ENCODE data around the gene SIAH2.

The SIAH2 gene

DNA sequence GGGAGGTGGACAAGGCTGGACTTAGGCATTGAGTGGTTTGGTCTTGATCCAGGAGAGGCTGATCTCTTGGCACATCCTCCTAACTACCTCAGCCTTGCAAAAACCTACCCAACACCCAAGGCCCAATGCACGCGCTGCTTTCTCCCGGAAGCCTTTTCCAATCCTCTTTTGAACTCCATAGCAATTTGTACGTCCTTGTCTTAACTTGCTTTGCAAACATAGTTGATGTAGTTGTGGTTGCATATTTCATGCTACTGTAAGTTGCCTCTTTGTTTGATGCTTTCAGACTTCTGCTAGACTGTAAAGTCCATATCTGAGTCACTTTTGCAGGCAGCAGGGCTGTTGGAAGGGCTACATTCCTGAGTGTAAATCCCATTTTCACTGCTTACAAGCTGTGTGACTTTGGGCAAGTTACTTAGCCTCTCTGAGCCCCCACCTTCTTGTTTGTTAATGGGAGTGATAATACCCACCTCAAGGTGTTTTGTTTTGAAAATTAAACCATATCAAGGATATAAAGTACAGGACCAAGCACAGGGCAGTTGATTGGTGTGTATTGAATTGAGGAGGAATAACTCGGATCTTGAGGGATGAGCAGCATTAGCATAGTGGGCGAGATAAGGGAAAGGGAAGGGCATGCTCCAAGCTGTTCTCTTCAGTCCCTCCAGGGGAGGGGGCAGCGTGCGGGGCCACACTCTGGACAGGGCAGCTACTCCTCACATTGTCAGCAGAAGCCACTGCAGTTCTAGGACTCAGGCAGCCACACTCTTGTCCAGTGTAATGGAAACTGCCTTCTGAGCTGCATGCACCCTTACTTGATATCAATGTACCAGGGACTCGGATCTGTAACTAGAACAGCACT lies 28.8 kb downstream of the SIAH2 start:
- no peak for DNase-seq (ENCODE audit: low read depth in 2 of 2)

DNA sequence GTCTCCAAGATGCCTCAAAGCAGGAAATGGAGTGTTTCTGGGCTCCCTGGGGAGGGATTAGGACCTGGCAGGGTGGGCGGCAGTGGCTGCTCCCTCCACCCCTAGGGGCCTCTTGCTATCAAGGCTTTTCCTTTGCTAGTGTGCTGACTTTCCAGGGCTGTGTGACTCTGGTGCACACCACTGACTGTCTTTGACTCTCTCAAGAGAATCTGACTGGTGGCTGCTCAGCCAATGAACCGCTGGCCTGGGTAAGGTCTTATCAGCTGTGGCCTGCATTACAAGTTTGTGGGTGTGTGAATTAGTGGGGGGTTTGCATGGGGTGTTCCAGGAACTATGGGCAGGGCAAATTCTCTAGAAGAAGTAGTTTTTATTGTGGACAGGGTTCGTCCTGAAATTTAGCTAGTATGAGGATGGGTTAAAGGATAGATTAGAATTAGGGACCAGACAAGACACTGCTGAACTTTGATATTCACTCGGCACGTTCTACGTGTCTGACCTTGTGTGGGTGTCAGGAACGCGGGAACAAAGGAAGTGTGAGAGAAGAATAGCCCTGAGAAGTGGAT lies 29.5 kb downstream of the SIAH2 start:
- DNase-seq (ENCODE audit: low read depth in 2 of 2) = no peak

DNA sequence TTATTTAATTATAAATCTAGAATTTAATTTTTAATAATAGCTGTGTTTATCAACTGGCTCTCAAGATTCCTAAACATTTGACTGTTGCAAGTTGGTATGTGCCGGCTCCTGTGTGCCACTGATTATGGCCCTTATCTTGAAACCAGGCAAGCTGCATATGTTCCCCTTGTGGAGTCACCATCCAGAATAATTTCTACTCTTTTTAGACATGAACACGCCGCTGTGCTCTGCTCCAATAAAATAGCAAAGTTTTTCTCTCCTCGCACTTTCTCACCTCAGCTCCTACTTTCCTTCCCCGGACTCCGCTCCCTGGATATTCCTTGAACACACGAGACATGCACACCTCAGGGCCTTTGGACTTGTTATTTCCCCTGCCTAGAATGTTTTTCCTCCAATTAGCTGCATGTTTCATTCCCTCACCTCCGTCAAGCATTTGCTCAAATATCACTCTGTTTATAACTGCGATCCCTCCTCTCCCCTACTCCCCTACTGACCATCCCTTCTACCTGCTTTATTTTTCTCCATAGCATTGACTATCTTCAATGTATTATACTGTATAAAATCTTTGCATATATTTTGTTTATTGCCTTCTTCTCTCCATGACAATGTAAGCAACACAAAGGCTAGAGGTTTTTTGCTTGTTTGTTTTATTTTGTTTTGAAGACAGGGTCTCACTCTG lies 33.1 kb downstream of the SIAH2 start:
- DNase-seq (ENCODE audit: low read depth in 2 of 2) = no peak

DNA sequence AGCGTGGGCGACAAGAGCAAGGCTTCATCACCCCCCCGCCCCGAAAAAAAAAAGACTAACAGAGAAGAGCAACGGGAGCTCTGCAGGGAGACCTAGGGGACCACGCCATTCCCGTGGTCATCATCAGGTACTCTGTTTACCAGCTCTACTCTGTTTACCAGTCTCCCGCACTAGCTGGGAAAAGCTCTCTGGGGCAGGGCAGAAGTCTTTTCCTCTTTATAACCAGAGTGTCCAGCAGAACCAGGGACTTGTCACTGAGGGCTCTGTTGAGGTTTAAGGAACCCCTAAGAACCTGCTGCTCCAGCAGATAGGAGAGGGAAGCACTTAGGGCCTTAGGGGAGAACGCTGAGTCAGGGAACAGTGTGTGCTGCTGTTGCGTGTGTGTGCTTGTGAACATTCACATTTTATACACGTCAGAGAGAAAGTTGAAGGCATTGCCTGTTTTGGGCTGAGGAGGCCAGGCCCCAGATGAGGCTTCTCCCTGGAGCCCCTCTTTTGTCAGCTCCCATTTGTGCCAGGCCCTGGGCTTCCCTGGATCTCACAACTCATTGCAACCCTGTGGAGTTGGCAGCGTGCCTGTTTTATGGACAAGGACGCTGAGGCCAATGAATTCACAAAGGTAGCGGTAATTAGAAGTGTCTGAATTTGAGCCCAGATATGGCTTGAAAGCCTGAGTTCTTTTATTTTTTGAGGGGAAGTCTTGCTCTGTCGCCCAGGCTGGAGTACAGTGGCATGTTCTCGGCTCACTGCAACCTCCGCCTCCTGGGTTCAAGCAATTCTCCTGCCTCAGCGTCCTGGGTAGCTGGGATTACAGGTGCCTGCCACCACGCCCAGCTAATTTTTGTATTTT lies 35.1 kb downstream of the SIAH2 start:
- no peak for DNase-seq (ENCODE audit: low read depth in 2 of 2)

DNA sequence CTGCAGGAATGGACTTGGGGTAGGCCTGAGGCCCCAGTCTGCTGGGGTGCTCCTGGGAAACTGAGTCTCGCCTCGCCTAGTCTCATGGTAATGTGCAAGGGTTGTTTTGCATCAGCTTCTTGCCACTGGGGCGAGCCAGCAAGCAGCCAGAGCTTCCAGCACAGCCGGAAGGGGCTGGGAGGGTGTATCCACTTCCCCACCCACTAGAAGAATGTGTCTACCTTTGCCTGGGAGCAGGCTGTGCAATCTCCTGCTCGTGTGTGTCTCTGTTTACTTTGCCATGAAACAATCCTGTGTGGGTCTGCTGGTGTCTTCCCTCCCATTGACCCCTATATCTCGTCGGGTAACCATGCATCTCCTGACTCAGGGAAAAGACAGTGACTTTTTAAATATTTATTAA lies 37.4 kb downstream of the SIAH2 start:
- DNase-seq (ENCODE audit: low read depth in 2 of 2) = no peak

DNA sequence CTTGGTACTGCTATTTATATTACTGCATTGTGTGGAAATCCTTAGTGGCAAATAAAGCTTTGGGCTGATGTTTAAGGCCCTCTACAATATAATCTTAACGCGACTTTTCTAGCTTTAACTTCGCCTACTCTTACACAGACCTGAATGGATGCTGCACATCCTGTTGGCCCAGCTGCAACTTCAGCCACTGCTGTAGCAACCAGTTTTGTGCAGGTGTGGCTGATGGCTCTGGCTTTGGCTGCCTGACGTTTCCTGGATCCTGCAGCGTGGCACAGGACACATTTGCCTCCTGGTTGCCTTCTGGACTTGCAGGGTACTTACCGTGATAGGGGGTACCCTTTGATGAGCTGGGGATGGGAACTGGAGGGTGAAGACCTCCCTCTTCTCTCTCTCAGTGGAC lies 39.0 kb downstream of the SIAH2 start:
- no peak for DNase-seq (ENCODE audit: low read depth in 2 of 2)

DNA sequence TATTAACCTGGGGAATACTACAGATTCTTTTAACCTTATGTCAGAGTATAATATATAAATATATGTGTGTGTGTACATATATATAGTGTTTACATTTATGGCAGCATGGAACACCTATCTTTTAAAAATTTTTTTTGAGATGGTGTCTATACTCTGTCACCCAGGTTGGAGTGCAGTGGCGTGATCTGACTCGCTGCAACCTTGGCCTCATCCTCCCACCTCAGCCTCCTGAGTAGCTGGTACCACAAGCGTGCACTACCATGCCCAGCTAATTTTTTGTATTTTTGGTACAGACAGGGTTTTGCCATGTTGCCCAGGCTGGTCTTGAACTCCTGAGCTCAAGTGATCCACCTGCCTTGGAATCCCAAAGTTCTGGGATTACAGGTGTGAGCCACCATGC lies 40.7 kb downstream of the SIAH2 start:
- DNase-seq (ENCODE audit: low read depth in 2 of 2) = no peak

DNA sequence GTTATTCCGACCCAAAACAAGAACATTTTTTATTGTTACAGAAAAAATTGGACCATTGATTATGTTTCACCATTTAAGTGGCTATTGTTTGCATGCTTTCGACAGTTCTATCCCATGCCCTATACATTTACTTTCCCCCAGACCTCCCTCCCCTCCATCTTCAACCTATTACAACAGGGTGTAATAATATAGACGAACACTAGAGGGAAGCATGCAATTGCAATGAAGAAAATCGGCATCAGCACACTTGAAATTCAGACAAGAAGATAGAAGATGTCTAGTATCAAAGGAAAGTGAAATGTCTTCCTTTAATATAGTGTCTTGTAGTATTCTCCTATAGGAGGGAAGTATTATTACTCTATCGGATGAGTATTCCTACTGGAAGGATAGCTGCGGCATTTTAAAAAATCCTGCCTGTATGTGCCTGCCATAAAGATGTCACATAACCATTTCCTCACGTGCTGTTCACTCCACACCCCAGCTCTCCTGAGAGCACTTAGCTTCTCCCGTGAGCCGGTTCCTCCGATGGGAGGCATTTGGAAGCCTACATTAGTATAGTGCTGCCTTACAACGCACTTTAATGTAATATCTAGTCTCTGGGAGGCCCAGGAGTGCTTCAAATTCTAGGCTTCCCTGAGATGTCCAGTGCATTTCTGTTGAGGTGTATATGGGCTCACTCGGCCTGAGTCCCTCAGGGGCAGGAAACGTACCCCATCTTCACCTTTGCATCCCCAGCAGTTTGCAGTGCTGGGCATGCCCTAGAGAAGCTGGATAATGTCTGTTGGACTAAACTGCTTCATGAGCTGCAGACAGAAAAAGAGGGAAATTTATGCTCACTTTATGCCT lies 41.5 kb downstream of the SIAH2 start:
- no peak for DNase-seq (ENCODE audit: low read depth in 2 of 2)

DNA sequence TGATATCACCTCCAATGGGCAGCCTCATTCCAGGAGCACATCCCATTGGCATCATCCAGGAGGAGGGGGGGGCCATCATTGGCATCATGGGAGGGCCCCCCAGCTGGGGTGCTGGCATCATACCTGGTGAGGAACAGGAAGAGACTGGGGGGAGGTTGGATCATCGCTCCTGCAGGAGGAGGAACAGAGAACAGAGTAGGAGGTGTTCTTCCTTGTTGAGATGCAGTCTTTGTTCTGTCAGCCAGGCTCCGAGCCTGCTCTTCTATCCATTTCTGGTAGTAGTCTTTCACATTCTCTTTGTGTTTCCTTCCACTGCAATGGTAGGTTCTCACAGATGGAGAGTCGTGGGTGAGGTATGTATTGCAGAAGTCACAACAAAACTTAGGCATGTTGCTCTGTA lies 42.5 kb downstream of the SIAH2 start:
- no peak for DNase-seq (ENCODE audit: low read depth in 2 of 2)

DNA sequence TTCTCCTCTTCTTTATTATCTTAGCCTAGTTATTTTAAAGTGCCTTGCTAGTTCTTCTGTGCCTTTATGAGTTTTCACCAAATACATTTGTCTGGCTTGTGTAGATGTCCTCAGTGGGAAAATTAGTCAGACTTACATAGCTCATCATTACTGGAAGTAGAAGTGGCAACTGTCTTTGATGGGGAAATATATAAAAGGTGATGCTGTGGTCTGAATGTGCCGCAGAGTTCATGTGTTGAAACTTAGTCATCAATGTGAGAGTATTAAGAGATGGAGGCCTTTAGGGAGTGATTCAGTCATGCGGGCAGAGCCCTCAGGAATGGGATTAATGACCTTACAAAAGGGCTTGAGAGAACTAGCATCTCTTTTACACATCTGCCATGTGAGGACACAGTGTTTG lies 52.9 kb downstream of the SIAH2 start:
- DNase-seq (ENCODE audit: low read depth in 2 of 2) = no peak

DNA sequence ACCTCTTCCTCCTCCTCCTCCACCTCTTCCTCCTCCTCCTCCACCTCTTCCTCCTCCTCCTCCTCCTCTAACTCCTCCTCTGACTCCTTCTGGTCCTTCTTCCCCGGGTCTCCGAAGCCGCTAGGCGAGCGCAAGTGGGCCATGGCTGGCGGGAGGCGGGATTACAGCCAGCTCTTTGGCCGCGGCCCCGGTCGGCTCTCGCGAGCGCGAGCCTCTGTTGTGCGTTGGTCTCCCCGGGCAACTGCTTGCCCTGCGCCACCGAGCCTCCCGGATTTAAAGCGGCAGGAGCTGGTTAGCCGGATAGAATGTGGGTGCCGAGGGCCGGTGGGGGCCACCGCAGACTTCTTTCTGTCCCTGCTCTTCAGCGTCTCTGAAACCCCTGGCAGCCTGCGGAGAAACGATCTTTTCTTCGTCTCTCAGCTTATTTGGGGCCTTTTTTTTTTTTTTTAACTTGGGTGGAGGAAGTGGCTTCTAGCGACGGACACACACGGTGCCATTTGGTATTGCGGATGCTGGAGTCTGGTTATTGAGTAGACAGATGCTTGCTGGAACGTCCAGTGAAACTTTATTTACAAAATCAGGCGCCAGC lies 59.1 kb downstream of the SIAH2 start, which contains the start of gene ERICH6:
Gene ERICH6, minus strand, starts transcription at position 165 of the 589 bp plus-strand sequence. Its CDS starts 22 bp downstream, at position 143.
- peak; percentile 54 to 74 for DNase-seq (ENCODE audit: low read depth in 2 of 2)

DNA sequence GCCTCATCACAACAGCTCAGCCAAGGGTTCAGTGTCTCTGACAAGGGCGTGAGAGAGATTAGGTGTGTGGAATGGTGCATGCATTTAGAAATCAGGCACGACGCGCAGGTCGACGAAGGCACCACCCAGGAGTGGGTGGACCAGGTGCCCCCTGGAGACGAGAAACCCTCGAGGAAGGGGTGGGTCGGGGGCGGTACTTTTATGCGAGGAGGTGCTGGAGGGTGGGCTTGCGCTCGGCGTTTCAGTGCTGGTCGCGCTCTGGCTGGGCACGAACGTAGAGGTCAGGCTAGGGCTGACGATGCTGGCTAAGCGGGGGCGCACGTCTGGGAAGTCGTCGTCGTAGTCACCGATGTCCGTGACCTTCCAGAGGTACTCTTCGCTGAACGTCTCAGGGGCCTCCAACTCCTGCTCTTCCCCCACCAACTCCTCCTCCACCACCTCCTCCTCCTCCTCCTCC lies 59.6 kb downstream of the SIAH2 start:
- no peak for DNase-seq (ENCODE audit: low read depth in 2 of 2)

DNA sequence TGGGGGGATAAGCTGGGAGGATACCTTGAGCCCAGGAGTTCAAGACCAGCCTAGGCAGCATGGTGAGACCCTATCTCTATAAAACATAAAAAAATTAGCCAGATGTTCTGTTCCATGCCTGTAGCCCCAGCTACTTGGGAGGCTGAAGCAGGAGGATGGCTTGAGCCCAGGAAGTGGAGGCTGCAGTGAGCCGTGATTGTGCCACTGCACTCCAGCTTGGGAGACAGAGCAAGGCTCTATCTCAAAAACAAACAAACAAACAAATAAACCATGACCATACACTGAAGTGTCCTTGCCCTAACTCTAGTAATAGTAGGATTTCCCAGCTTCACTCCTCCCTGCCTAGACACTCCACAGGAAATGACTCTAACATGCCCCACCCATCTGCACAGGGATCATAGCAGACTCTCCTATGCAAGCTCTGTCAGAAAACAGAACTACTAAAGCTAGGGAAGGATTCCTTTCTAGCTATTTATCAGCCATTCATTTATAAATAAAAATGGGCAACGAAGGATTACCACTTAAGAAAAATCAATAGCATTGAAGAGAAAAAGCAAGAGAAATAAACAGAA lies 63.8 kb downstream of the SIAH2 start:
- DNase-seq (ENCODE audit: low read depth in 2 of 2) = no peak

DNA sequence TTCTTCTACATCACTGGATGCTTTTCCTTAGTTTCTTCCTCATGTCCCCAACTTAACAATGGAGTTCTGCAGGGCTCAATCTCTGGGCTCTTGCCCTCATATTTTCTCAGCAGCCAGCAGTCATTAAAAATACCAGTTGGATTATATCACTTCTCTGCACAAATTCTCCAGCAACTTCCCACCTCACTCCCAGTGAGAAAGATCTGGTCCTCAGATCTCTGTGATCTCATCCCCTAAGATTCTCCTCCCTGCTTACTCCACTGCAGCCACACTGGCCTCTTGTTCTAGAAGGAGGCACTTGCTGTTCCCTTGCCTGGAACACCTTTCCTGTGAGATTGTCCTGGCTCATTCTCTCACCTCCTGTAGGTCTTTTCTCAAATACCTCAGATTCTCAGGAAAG lies 65.3 kb downstream of the SIAH2 start:
- DNase-seq (ENCODE audit: low read depth in 2 of 2) = no peak

DNA sequence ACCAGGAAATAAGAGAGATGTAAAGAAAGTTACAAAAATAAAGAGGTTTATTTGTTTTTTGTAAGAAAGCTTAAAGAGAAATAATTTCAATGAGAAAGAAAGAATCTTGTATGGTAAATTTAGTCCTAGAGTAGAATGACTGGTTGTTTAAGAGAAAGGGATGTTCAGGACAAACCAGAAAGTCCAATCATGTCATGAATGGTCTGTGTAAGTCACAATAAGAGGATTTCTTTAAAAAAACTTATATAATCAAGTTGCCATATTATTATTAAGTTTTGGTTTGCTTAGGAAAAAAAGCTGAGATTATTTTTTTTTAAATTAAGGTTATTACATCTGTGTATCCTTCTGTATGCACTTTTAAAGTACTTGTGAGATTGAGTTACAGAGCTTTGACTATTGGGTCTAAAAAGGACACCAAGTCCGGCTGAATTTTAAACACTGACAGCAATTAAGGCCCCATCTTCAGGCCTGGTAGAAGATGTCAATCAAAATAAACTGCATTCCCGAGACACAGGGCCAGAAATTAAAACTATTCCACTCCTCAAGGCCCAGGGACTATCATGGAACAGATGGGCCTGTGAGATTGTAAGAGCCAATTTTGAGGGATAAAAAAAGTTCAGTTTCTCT lies 71.4 kb downstream of the SIAH2 start:
- DNase-seq (ENCODE audit: low read depth in 2 of 2) = no peak

Measured in activated CD4-positive, alpha-beta T cell treated with anti-CD3 and anti-CD28 coated beads for 24 hours (primary cell).